ENCODE data around the gene DNAJC5. TPM values are rescaled to one million over a fixed set of nuclear protein-coding genes. Genes with fewer than 3 reads are reported as not detected.
"Not testable (repeated sequence)": the region's sequence is repeated elsewhere in the genome, so short reads cannot be mapped to it uniquely, and the experiment has no call there.

The DNAJC5 gene
- total RNA-seq, 2 donors from 2014 or later, result 58.9 to 63.9 TPM

- no peak for TF ChIP-seq CTCF (IDR thresholded peaks at IDR 0.05)
- no peak for DNase-seq
- H3K27me3 ChIP-seq, result peaks cover 5% of the 10 kb centered on the region
- no peak overlapping the region for H3K27ac ChIP-seq
- no peaks in the 10 kb centered on the region for H3K9me3 ChIP-seq
- intact Hi-C loops (cut with DNase I), result loop anchor here (10.0 kb wide), 2 partner anchors 188 to 438 kb away; partner anchors contain the start of gene PTK6
- peaks cover 8% of the 10 kb centered on the region for H3K4me1 ChIP-seq
- H3K36me3 ChIP-seq, result no peaks in the 10 kb centered on the region
- H3K9ac ChIP-seq (ENCODE audit: low read depth in 2 of 2, low read length in 2 of 2), result no peak overlapping the region
- H3K4me3 ChIP-seq, result no peak overlapping the region
Measured at GRCh38 chr20:63973160-63973479, 78.2 kb downstream of the DNAJC5 start.

- H3K4me3 ChIP-seq, result no peak overlapping the region
- peak overlapping the region; percentile 19 to 24 for H3K9ac ChIP-seq (ENCODE audit: low read depth in 2 of 2, low read length in 2 of 2)
- H3K27me3 ChIP-seq, result peaks cover 5% of the 10 kb centered on the region
Measured at GRCh38 chr20:63973636-63974401, 78.9 kb downstream of the DNAJC5 start.

GRCh38 chr20:63974402-63975200 is 79.7 kb downstream of the DNAJC5 start:
- H3K36me3 ChIP-seq, result no peaks in the 10 kb centered on the region
- no peaks in the 10 kb centered on the region for H3K9me3 ChIP-seq
- no peak for DNase-seq
- H3K4me3 ChIP-seq, result no peak overlapping the region
- peaks cover 5% of the 10 kb centered on the region for H3K27me3 ChIP-seq
- intact Hi-C loops (cut with DNase I), result loop anchor here (10.0 kb wide), 2 partner anchors 190 to 440 kb away; partner anchors contain the start of gene PTK6
- no peak for TF ChIP-seq CTCF (IDR thresholded peaks at IDR 0.05)
- peak overlapping the region in 1 of 2 donors; percentile 19 for H3K9ac ChIP-seq (ENCODE audit: low read depth in 2 of 2, low read length in 2 of 2)
- no peak overlapping the region for H3K27ac ChIP-seq
- H3K4me1 ChIP-seq, result peaks cover 9% of the 10 kb centered on the region

More at GRCh38 chr20:63973636-63974401, 78.9 kb downstream of the DNAJC5 start:
- Histone ChIP-seq H3K36me3 (no peaks in the 10 kb centered on the region), H3K9me3 (no peaks in the 10 kb centered on the region), H3K4me1 (peaks cover 8% of the 10 kb centered on the region), H3K27ac (no peak overlapping the region)
- peak; percentile 90 for DNase-seq
- intact Hi-C loops (cut with DNase I), result loop anchor here (10.0 kb wide), 2 partner anchors 189 to 439 kb away; partner anchors contain the start of gene PTK6
- peak; percentile 99 for TF ChIP-seq CTCF (IDR thresholded peaks at IDR 0.05)

GRCh38 chr20:63976511-63976910 is 81.6 kb downstream of the DNAJC5 start:
- H3K4me3 ChIP-seq; DNase-seq; H3K9me3 ChIP-seq; H3K36me3 ChIP-seq; H3K27ac ChIP-seq; H3K27me3 ChIP-seq; H3K9ac ChIP-seq (ENCODE audit: low read depth in 2 of 2, low read length in 2 of 2): not testable (repeated sequence)
- peaks cover 21% of the 10 kb centered on the region for H3K4me1 ChIP-seq
- intact Hi-C loops (cut with DNase I), result loop anchor here (10.0 kb wide), 2 partner anchors 192 to 442 kb away; partner anchors contain the start of gene PTK6

GRCh38 chr20:63976980-63977738 is 82.2 kb downstream of the DNAJC5 start:
- Histone ChIP-seq H3K27ac (no peak overlapping the region), H3K9ac (ENCODE audit: low read depth in 2 of 2, low read length in 2 of 2) (no peak overlapping the region), H3K4me3 (no peak overlapping the region), H3K27me3 (no peaks in the 10 kb centered on the region), H3K9me3 (no peaks in the 10 kb centered on the region), H3K36me3 (no peaks in the 10 kb centered on the region), H3K4me1 (peaks cover 28% of the 10 kb centered on the region)
- no peak for DNase-seq
- intact Hi-C loops (cut with DNase I), result loop anchor here (10.0 kb wide), 2 partner anchors 192 to 442 kb away; partner anchors contain the start of gene PTK6
- TF ChIP-seq CTCF (IDR thresholded peaks at IDR 0.05), result no peak

All from colonic mucosa (tissue), 4 donors.